ENCODE data around the gene PLXNA1. TPM values are rescaled to one million over a fixed set of nuclear protein-coding genes. Genes with fewer than 3 reads are reported as not detected.

Gene PLXNA1
- total and polyA plus RNA-seq, 9 of the 15 experiments (the other 6 are each of a cell fraction or from before 2014, with no cell fraction given) = 0.23 to 59.9 (median 16.8) TPM

DNA sequence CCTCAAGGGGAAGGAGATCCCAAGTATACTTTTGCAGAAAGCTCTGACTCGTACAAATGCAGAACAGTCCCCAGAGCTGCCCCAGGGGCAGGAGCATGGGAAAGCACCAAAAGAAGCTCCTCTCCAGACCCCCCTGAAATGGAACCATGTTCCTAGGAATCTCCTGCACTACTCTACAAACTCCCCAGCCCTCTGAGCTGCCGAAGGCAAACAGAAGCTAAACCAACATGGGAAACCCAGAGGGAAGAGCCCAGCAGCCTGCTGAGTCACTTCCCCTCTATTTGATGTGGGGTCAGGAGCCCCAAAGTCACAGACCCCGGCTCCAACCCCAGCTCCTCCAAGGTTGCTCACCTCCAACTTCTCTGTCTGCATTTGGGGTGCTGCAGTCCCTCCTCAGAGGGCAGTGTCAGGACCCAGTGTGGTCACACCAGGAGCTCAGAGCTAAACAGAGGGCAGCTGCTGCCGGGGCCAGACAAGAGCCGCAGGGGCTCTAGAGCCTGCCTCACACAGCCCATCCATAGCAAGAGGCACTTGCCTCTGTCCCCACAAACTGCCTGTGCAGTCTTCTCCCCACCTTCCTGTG is 3.8 kb upstream of the PLXNA1 start (continued):
- TF ChIP-seq, protein P1, sequence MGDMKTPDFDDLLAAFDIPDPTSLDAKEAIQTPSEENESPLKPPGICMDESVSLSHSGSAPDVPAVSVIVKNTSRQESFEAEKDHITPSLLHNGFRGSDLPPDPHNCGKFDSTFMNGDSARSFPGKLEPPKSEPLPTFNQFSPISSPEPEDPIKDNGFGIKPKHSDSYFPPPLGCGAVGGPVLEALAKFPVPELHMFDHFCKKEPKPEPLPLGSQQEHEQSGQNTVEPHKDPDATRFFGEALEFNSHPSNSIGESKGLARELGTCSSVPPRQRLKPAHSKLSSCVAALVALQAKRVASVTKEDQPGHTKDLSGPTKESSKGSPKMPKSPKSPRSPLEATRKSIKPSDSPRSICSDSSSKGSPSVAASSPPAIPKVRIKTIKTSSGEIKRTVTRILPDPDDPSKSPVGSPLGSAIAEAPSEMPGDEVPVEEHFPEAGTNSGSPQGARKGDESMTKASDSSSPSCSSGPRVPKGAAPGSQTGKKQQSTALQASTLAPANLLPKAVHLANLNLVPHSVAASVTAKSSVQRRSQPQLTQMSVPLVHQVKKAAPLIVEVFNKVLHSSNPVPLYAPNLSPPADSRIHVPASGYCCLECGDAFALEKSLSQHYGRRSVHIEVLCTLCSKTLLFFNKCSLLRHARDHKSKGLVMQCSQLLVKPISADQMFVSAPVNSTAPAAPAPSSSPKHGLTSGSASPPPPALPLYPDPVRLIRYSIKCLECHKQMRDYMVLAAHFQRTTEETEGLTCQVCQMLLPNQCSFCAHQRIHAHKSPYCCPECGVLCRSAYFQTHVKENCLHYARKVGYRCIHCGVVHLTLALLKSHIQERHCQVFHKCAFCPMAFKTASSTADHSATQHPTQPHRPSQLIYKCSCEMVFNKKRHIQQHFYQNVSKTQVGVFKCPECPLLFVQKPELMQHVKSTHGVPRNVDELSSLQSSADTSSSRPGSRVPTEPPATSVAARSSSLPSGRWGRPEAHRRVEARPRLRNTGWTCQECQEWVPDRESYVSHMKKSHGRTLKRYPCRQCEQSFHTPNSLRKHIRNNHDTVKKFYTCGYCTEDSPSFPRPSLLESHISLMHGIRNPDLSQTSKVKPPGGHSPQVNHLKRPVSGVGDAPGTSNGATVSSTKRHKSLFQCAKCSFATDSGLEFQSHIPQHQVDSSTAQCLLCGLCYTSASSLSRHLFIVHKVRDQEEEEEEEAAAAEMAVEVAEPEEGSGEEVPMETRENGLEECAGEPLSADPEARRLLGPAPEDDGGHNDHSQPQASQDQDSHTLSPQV (IDR thresholded peaks at IDR 0.05) = peak; percentile 21; the same call in 1 of the 2 replicates
- peak; percentile 65 for TF ChIP-seq NFE2 (IDR thresholded peaks at IDR 0.05; ENCODE audit: low read depth)
- no peak for TF ChIP-seq ZNF143 (CRISPR knock-in tag; IDR thresholded peaks at IDR 0.05)
- TF ChIP-seq BRCA1 (IDR thresholded peaks at IDR 0.05) = no peak
- TF ChIP-seq BRCA1 (CRISPR knock-in tag; IDR thresholded peaks at IDR 0.05) = no peak
- TF ChIP-seq DPF2 (IDR thresholded peaks at IDR 0.05) = no peak
- TF ChIP-seq GABPA (tag; conservative IDR thresholded peaks at IDR 0.05; ENCODE audit: low read depth) = no peak
- TF ChIP-seq, protein P2, sequence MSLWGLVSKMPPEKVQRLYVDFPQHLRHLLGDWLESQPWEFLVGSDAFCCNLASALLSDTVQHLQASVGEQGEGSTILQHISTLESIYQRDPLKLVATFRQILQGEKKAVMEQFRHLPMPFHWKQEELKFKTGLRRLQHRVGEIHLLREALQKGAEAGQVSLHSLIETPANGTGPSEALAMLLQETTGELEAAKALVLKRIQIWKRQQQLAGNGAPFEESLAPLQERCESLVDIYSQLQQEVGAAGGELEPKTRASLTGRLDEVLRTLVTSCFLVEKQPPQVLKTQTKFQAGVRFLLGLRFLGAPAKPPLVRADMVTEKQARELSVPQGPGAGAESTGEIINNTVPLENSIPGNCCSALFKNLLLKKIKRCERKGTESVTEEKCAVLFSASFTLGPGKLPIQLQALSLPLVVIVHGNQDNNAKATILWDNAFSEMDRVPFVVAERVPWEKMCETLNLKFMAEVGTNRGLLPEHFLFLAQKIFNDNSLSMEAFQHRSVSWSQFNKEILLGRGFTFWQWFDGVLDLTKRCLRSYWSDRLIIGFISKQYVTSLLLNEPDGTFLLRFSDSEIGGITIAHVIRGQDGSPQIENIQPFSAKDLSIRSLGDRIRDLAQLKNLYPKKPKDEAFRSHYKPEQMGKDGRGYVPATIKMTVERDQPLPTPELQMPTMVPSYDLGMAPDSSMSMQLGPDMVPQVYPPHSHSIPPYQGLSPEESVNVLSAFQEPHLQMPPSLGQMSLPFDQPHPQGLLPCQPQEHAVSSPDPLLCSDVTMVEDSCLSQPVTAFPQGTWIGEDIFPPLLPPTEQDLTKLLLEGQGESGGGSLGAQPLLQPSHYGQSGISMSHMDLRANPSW (CRISPR knock-in tag; IDR thresholded peaks at IDR 0.05) = no peak
- TF ChIP-seq TRIM28 (IDR thresholded peaks at IDR 0.05) = 0 out of 2 replicates have a peak, but pooled peaks have one; percentile 55
- no peak for TF ChIP-seq SETDB1 (IDR thresholded peaks at IDR 0.05; ENCODE audit: low read length)
- TF ChIP-seq ZNF77 (CRISPR knock-in tag; IDR thresholded peaks at IDR 0.05) = no peak
- TF ChIP-seq PHB (CRISPR knock-in tag; IDR thresholded peaks at IDR 0.05) = no peak
- TF ChIP-seq NFIC (IDR thresholded peaks at IDR 0.05) = no peak
- TF ChIP-seq, protein P3, sequence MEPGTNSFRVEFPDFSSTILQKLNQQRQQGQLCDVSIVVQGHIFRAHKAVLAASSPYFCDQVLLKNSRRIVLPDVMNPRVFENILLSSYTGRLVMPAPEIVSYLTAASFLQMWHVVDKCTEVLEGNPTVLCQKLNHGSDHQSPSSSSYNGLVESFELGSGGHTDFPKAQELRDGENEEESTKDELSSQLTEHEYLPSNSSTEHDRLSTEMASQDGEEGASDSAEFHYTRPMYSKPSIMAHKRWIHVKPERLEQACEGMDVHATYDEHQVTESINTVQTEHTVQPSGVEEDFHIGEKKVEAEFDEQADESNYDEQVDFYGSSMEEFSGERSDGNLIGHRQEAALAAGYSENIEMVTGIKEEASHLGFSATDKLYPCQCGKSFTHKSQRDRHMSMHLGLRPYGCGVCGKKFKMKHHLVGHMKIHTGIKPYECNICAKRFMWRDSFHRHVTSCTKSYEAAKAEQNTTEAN (CRISPR knock-in tag; IDR thresholded peaks at IDR 0.05) = no peak
- TF ChIP-seq, protein P4, sequence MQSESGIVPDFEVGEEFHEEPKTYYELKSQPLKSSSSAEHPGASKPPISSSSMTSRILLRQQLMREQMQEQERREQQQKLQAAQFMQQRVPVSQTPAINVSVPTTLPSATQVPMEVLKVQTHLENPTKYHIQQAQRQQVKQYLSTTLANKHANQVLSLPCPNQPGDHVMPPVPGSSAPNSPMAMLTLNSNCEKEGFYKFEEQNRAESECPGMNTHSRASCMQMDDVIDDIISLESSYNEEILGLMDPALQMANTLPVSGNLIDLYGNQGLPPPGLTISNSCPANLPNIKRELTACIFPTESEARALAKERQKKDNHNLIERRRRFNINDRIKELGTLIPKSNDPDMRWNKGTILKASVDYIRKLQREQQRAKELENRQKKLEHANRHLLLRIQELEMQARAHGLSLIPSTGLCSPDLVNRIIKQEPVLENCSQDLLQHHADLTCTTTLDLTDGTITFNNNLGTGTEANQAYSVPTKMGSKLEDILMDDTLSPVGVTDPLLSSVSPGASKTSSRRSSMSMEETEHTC (IDR thresholded peaks at IDR 0.05) = no peak
- no peak for TF ChIP-seq ZNF347 (CRISPR knock-in tag; IDR thresholded peaks at IDR 0.05; ENCODE audit: low read depth)
- TF ChIP-seq ETV1 (tag; conservative IDR thresholded peaks at IDR 0.05; ENCODE audit: low read depth) = peak; percentile 24; the same call in 1 of the 2 replicates
- TF ChIP-seq TCF7L2 (IDR thresholded peaks at IDR 0.05; ENCODE audit: low read depth, low read length) = no peak

Measured in K562 (cell line).